Type B pancreatic cell (in vitro differentiated cells): ENCODE measurements around the gene ATAD5. TPM values are rescaled to one million over a fixed set of nuclear protein-coding genes. Genes with fewer than 3 reads are reported as not detected.

ENCODE experiments used
- DNase-seq: peaks from one replicate; pipeline ENCODE4 v3.0.0; 2021; ENCODE audit warnings: mixed read lengths; ENCODE audit not compliant: unreplicated experiment; ENCODE audit errors: extremely low spot score
- H3K27ac Mint-ChIP-seq: 2 replicates; pipeline ENCODE4 v1.8.0; 2021; ENCODE audit warnings: mild to moderate bottlenecking, mixed read lengths
- H3K27me3 Mint-ChIP-seq: 2 replicates; pipeline ENCODE4 v1.8.0; 2021; ENCODE audit warnings: mixed read lengths
- H3K36me3 Mint-ChIP-seq: 2 replicates; pipeline ENCODE4 v1.8.0; 2021; ENCODE audit warnings: mixed read lengths
- H3K4me1 Mint-ChIP-seq: one replicate; pipeline ENCODE4 v1.8.0; 2021; ENCODE audit warnings: mixed read lengths; ENCODE audit not compliant: unreplicated experiment
- H3K4me3 Mint-ChIP-seq: 2 replicates; pipeline ENCODE4 v1.8.0; 2021; ENCODE audit warnings: mild to moderate bottlenecking, mixed read lengths
- H3K9me3 Mint-ChIP-seq: 2 replicates; pipeline ENCODE4 v1.8.0; 2021; ENCODE audit warnings: mixed read lengths
- long read RNA-seq: library from polyadenylated mRNA; unstranded; transcript quantifications from one replicate; pipeline ENCODE4 v2.0.0, GENCODE V29; 2020
- total RNA-seq: library from RNA; stranded (reverse); gene quantifications from 2 replicates; pipeline ENCODE4 v1.2.1, GENCODE V29; 2021; ENCODE audit warnings: low replicate concordance
- TF ChIP-seq, protein P1 (sequence below): fragments of 200-600 bp; sonication (generic); conservative IDR thresholded peaks from 2 replicates; pipeline ENCODE4 v1.5.0; 2021; ENCODE audit warnings: antibody characterized with exemption, mild to moderate bottlenecking

Gene ATAD5, protein sequence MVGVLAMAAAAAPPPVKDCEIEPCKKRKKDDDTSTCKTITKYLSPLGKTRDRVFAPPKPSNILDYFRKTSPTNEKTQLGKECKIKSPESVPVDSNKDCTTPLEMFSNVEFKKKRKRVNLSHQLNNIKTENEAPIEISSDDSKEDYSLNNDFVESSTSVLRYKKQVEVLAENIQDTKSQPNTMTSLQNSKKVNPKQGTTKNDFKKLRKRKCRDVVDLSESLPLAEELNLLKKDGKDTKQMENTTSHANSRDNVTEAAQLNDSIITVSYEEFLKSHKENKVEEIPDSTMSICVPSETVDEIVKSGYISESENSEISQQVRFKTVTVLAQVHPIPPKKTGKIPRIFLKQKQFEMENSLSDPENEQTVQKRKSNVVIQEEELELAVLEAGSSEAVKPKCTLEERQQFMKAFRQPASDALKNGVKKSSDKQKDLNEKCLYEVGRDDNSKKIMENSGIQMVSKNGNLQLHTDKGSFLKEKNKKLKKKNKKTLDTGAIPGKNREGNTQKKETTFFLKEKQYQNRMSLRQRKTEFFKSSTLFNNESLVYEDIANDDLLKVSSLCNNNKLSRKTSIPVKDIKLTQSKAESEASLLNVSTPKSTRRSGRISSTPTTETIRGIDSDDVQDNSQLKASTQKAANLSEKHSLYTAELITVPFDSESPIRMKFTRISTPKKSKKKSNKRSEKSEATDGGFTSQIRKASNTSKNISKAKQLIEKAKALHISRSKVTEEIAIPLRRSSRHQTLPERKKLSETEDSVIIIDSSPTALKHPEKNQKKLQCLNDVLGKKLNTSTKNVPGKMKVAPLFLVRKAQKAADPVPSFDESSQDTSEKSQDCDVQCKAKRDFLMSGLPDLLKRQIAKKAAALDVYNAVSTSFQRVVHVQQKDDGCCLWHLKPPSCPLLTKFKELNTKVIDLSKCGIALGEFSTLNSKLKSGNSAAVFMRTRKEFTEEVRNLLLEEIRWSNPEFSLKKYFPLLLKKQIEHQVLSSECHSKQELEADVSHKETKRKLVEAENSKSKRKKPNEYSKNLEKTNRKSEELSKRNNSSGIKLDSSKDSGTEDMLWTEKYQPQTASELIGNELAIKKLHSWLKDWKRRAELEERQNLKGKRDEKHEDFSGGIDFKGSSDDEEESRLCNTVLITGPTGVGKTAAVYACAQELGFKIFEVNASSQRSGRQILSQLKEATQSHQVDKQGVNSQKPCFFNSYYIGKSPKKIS (N-terminal part only)
- 5.8 and 14.3 TPM in 2 replicates for total RNA-seq
- long read RNA-seq, partial matches to known transcripts: 57 of 62 reads
- long read RNA-seq, other reads (novel, unspliced or antisense): 5 of 62 reads

DNA sequence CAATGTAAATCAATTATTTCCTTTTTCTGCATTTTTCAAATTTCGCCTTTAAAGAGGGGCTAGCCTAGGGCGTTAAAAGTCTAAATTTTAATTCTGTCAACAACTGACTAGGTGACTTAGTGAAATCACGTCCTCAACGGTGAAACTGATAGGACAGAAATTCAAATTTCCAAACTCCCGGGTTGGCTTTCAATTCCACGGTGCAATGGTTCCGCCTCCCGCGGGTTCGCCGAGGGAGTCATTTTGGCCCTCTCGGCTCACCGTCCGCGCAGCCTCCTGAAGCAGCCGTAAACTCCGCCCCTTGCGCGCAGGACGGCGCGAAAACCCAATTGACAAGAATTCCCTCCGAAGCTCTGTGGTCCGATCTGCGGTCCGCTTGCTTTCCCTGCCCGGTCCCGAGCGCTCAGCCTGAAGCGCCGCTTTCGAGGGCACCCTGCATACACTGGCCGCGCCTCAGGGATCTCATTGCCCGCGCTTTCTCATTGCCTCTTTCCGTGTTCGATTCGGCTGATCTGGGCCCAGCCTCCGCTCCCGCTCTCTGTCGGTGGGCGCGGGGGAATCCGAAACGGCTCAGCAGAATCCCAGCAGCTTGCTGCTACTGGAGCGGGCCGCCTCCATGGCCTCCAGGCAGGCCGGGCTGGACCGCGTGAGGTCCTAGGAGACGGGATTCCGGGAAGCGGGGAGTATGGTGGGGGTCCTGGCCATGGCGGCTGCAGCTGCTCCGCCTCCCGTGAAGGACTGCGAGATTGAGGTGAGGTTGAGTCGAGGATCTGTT is at the start of gene ATAD5:
Gene ATAD5 (plus strand): TSS at position 304 of the 775 bp plus-strand sequence. CDS start 382 bp downstream, at position 686.
- TF ChIP-seq, protein P1, sequence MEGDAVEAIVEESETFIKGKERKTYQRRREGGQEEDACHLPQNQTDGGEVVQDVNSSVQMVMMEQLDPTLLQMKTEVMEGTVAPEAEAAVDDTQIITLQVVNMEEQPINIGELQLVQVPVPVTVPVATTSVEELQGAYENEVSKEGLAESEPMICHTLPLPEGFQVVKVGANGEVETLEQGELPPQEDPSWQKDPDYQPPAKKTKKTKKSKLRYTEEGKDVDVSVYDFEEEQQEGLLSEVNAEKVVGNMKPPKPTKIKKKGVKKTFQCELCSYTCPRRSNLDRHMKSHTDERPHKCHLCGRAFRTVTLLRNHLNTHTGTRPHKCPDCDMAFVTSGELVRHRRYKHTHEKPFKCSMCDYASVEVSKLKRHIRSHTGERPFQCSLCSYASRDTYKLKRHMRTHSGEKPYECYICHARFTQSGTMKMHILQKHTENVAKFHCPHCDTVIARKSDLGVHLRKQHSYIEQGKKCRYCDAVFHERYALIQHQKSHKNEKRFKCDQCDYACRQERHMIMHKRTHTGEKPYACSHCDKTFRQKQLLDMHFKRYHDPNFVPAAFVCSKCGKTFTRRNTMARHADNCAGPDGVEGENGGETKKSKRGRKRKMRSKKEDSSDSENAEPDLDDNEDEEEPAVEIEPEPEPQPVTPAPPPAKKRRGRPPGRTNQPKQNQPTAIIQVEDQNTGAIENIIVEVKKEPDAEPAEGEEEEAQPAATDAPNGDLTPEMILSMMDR: no peak
- peaks cover 26% of the 10 kb centered on the region for H3K4me1 Mint-ChIP-seq
- H3K27ac Mint-ChIP-seq: peak within 1 kb of the TSS; percentile 95
- DNase-seq: peak; percentile 89
- no peaks in the 10 kb centered on the region for H3K27me3 Mint-ChIP-seq
- no peaks in the 10 kb centered on the region for H3K9me3 Mint-ChIP-seq
- H3K4me3 Mint-ChIP-seq: peak within 1 kb of the TSS; percentile 99
- peaks cover 4% of the 10 kb centered on the region for H3K36me3 Mint-ChIP-seq

DNA sequence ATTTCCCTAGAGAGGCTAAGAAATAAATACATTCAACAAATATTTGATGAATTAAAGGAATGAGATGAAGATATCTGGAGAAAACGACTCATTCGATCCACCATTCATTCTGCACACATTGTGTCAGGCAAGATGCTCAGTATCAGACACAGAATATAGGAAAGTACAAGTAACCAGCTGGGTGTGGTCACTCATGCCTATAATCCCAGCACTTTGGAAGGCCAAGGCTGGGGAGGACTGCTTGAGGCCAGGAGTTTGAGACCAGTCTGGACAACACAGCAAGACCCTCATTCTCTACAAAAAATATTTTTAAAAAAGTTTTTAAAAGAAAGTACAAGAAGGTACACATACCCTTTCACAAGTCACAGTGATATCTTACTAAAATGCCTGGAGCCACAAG is 49.6 kb upstream of the ATAD5 start:
- DNase-seq: no peak
- H3K4me1 Mint-ChIP-seq: no peaks in the 10 kb centered on the region
- no peak overlapping the region for H3K4me3 Mint-ChIP-seq
- no peak overlapping the region for H3K27ac Mint-ChIP-seq
- no peaks in the 10 kb centered on the region for H3K9me3 Mint-ChIP-seq
- peaks cover 15% of the 10 kb centered on the region for H3K36me3 Mint-ChIP-seq
- TF ChIP-seq, protein P1: no peak
- H3K27me3 Mint-ChIP-seq: no peaks in the 10 kb centered on the region

DNA sequence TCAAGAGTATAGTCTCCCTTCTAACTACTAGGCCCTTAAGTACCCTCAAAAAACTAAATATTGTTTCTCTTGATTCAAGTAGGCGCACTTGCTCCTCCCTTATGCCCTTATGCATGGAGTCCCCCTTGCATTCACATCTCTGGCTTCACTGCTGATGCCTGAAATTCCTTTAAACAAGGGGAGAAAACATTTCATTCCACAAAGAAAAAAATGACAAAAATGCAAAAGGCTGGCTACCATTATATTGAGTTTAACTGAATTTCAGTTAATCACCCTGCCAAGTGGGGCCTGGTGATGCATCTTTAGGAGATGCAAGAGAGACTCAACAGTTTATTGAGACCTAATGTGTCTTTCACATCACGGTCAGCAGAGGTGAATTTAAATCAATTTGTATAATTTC is 42.8 kb upstream of the ATAD5 start:
- no peaks in the 10 kb centered on the region for H3K27me3 Mint-ChIP-seq
- H3K4me1 Mint-ChIP-seq: no peaks in the 10 kb centered on the region
- DNase-seq: no peak
- peaks cover 32% of the 10 kb centered on the region for H3K36me3 Mint-ChIP-seq
- H3K27ac Mint-ChIP-seq: peak overlapping the region; percentile 0
- H3K4me3 Mint-ChIP-seq: no peak overlapping the region
- no peaks in the 10 kb centered on the region for H3K9me3 Mint-ChIP-seq
- TF ChIP-seq, protein P1: no peak

DNA sequence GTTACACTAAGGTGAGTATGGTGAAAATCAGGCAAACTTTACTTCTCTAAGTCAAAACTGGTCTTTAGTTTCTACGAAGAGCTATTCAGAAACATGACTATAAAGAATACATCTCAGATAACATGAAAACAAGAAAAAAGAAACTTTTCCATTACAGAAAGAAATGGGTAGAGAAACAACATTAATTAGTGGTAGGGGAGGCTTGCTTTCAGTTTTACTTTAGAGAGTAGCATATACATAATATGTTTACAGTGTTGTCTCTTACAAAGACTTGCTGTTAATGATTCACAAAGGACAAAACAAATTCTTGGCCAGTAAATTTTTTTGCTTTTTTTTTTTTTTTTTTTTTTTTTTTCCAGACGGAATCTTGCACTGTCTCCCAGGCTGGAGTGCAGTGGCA is 41.5 kb upstream of the ATAD5 start:
- H3K4me1 Mint-ChIP-seq: no peaks in the 10 kb centered on the region
- DNase-seq: no peak
- no peaks in the 10 kb centered on the region for H3K27me3 Mint-ChIP-seq
- H3K27ac Mint-ChIP-seq: no peak overlapping the region
- H3K36me3 Mint-ChIP-seq: peaks cover 33% of the 10 kb centered on the region
- no peaks in the 10 kb centered on the region for H3K9me3 Mint-ChIP-seq
- H3K4me3 Mint-ChIP-seq: no peak overlapping the region
- TF ChIP-seq, protein P1: no peak
